ACC112 (cell line): ENCODE results near the gene TMF1.

Experiments used
- H2AFZ ChIP-seq: fragments of 200-600 bp; sonication (generic); one replicate; pipeline ENCODE4 v1.6.0; 2017; ENCODE audit warnings: antibody characterized with exemption, low read length; ENCODE audit not compliant: unreplicated experiment
- H3K27ac ChIP-seq: fragments of 200-600 bp; sonication (generic); 2 replicates; pipeline ENCODE4 v1.5.1; 2014; ENCODE audit warnings: low read depth, mild to moderate bottlenecking, antibody characterized with exemption, low read length, moderate library complexity
- H3K27me3 ChIP-seq: fragments of 200-600 bp; sonication (generic); 2 replicates; pipeline ENCODE4 v1.6.1; 2014; ENCODE audit warnings: mild to moderate bottlenecking, antibody characterized with exemption, low read length, moderate library complexity, mixed read lengths; ENCODE audit not compliant: insufficient read depth
- H3K36me3 ChIP-seq: fragments of 200-600 bp; sonication (generic); 2 replicates; pipeline ENCODE4 v1.6.1; 2016; ENCODE audit warnings: mild to moderate bottlenecking, antibody characterized with exemption, low read length, moderate library complexity, mixed read lengths; ENCODE audit not compliant: insufficient read depth
- H3K4me1 ChIP-seq: fragments of 200-600 bp; sonication (generic); one replicate; pipeline ENCODE4 v1.6.1; 2016; ENCODE audit warnings: low read length, mixed read lengths; ENCODE audit not compliant: insufficient read depth, unreplicated experiment, control insufficient read depth
- H3K4me3 ChIP-seq: fragments of 200-600 bp; sonication (generic); 2 replicates; pipeline ENCODE4 v1.5.1; 2014; ENCODE audit warnings: mild to moderate bottlenecking, low read depth, low read length
- H3K79me2 ChIP-seq: fragments of 200-600 bp; sonication (generic); one replicate; pipeline ENCODE4 v1.6.0; 2016; ENCODE audit warnings: low read length; ENCODE audit not compliant: control insufficient read depth, unreplicated experiment, insufficient read depth

Gene TMF1

GRCh38 chr3:69051756-69052471 is at the start of gene TMF1:
Gene TMF1 (minus strand): TSS chr3:69052333. CDS start chr3:69052086, 247 bp downstream.
- peaks cover 30% of the 10 kb centered on the region for H3K4me1 ChIP-seq
- peak within 1 kb of the TSS; percentile 82 for H3K27ac ChIP-seq
- H3K36me3 ChIP-seq = peaks cover 25% of the 10 kb centered on the region
- peak within 1 kb of the TSS; percentile 86 for H3K4me3 ChIP-seq
- H2AFZ ChIP-seq = peak within 1 kb of the TSS; percentile 88
- H3K27me3 ChIP-seq = no peaks in the 10 kb centered on the region
- peaks cover 50% of the 10 kb centered on the region for H3K79me2 ChIP-seq

GRCh38 chr3:69099576-69099975 is 47.4 kb upstream of the TMF1 start:
- H3K4me3 ChIP-seq = no peak overlapping the region
- peaks cover 11% of the 10 kb centered on the region for H3K4me1 ChIP-seq
- H3K79me2 ChIP-seq = peaks cover 67% of the 10 kb centered on the region
- H2AFZ ChIP-seq = no peak overlapping the region
- H3K27me3 ChIP-seq = no peaks in the 10 kb centered on the region
- H3K27ac ChIP-seq = no peak overlapping the region
- peaks cover 27% of the 10 kb centered on the region for H3K36me3 ChIP-seq

GRCh38 chr3:69097407-69098086 is 45.4 kb upstream of the TMF1 start:
- H3K4me1 ChIP-seq = peaks cover 20% of the 10 kb centered on the region
- no peak overlapping the region for H3K27ac ChIP-seq
- H3K36me3 ChIP-seq = peaks cover 10% of the 10 kb centered on the region
- no peaks in the 10 kb centered on the region for H3K27me3 ChIP-seq
- no peak overlapping the region for H2AFZ ChIP-seq
- H3K4me3 ChIP-seq = no peak overlapping the region
- H3K79me2 ChIP-seq = peaks cover 80% of the 10 kb centered on the region

- H3K27ac ChIP-seq = no peak overlapping the region
Measured at GRCh38 chr3:69096299-69096698, 44.2 kb upstream of the TMF1 start.

GRCh38 chr3:69095636-69096035 is 43.5 kb upstream of the TMF1 start:
- Histone ChIP-seq H3K27ac (no peak overlapping the region), H3K4me1 (peaks cover 35% of the 10 kb centered on the region), H3K79me2 (peaks cover 82% of the 10 kb centered on the region), H3K27me3 (no peaks in the 10 kb centered on the region), H3K36me3 (peaks cover 3% of the 10 kb centered on the region; the same call in 1 of the 2 replicates), H2AFZ (no peak overlapping the region), H3K4me3 (no peak overlapping the region)

More at GRCh38 chr3:69096299-69096698, 44.2 kb upstream of the TMF1 start:
- H3K79me2 ChIP-seq = peaks cover 82% of the 10 kb centered on the region
- H3K4me1 ChIP-seq = peaks cover 33% of the 10 kb centered on the region
- H3K36me3 ChIP-seq = peaks cover 3% of the 10 kb centered on the region; the same call in 1 of the 2 replicates
- no peaks in the 10 kb centered on the region for H3K27me3 ChIP-seq
- H3K4me3 ChIP-seq = no peak overlapping the region
- no peak overlapping the region for H2AFZ ChIP-seq

GRCh38 chr3:69094467-69095205 is 42.5 kb upstream of the TMF1 start:
- Histone ChIP-seq H2AFZ (no peak overlapping the region), H3K27me3 (no peaks in the 10 kb centered on the region), H3K79me2 (peaks cover 84% of the 10 kb centered on the region), H3K4me1 (peaks cover 45% of the 10 kb centered on the region), H3K27ac (peak overlapping the region; percentile 48), H3K4me3 (peak overlapping the region; percentile 14; the same call in 1 of the 2 replicates), H3K36me3 (peaks cover 3% of the 10 kb centered on the region; the same call in 1 of the 2 replicates)

- Histone ChIP-seq H2AFZ (no peak overlapping the region), H3K4me1 (peaks cover 69% of the 10 kb centered on the region), H3K79me2 (peaks cover 91% of the 10 kb centered on the region), H3K4me3 (no peak overlapping the region), H3K27me3 (no peaks in the 10 kb centered on the region), H3K36me3 (peaks cover 10% of the 10 kb centered on the region), H3K27ac (0 out of 2 replicates have a peak overlapping the region, but pooled peaks have one; percentile 9)
Measured at GRCh38 chr3:69092030-69092516, 39.9 kb upstream of the TMF1 start.

GRCh38 chr3:69091389-69092029 is 39.4 kb upstream of the TMF1 start:
- Histone ChIP-seq H2AFZ (no peak overlapping the region), H3K27me3 (no peaks in the 10 kb centered on the region), H3K4me3 (no peak overlapping the region), H3K36me3 (peaks cover 10% of the 10 kb centered on the region; the same call in 1 of the 2 replicates), H3K79me2 (peaks cover 88% of the 10 kb centered on the region), H3K4me1 (peaks cover 71% of the 10 kb centered on the region), H3K27ac (no peak overlapping the region)

- H2AFZ ChIP-seq = no peak overlapping the region
- peak overlapping the region; percentile 64 for H3K27ac ChIP-seq
- H3K27me3 ChIP-seq = no peaks in the 10 kb centered on the region
- H3K36me3 ChIP-seq = peaks cover 10% of the 10 kb centered on the region; the same call in 1 of the 2 replicates
- H3K4me1 ChIP-seq = peaks cover 71% of the 10 kb centered on the region
- H3K79me2 ChIP-seq = peaks cover 92% of the 10 kb centered on the region
- peak overlapping the region; percentile 49 for H3K4me3 ChIP-seq
Measured at GRCh38 chr3:69090021-69090420, 37.9 kb upstream of the TMF1 start.

GRCh38 chr3:69088063-69088462 is 35.9 kb upstream of the TMF1 start:
- no peak overlapping the region for H2AFZ ChIP-seq
- peaks cover 10% of the 10 kb centered on the region; the same call in 1 of the 2 replicates for H3K36me3 ChIP-seq
- H3K4me1 ChIP-seq = peaks cover 65% of the 10 kb centered on the region
- no peaks in the 10 kb centered on the region for H3K27me3 ChIP-seq
- peak overlapping the region; percentile 95 for H3K4me3 ChIP-seq
- H3K79me2 ChIP-seq = peaks cover 74% of the 10 kb centered on the region
- H3K27ac ChIP-seq = peak overlapping the region; percentile 94
